ENCODE data around the gene ULK4. TPM values are rescaled to one million over a fixed set of nuclear protein-coding genes. Genes with fewer than 3 reads are reported as not detected.

The ULK4 gene
- total and polyA plus RNA-seq, 2 of the 8 experiments (the other 6 are each of a cell fraction or from before 2014, with no cell fraction given) = 3.0 to 10.8 TPM

DNA sequence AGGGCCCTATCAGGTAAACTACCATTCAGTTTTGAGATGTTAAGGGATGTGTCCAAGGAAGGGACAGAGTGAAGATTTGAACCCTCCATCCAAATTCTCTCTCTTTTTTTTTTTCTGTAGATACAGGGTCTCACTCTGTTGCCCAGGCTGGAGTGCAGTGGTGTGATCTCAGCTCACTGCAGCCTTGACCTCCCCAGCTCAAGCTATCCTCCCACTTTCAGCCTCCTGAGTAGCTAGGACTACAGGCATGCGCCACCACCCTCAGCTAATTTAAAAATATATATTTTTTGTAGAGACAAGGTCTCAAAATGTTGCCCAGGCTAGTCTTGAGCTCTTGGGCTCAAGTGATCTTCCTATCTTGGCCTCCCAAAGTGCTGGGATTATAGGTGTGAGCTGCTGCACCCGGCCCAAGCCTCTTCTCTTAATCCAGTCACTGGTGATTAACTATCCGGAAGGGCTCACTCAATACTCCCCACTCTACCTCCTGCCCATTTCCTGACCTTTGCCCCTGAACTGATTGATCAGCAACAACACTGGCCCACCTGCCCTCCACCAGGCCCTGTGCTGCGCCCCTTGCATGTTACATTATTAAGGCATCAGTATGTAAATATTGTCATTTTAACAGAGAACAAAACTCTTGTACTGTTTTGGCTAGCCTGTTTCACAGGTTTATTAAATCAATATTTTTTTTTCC is 597.9 kb downstream of the ULK4 start (continued):
- TF ChIP-seq, protein P1, sequence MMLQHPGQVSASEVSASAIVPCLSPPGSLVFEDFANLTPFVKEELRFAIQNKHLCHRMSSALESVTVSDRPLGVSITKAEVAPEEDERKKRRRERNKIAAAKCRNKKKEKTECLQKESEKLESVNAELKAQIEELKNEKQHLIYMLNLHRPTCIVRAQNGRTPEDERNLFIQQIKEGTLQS (IDR thresholded peaks at IDR 0.05; ENCODE audit: insufficient read depth, low read depth, low read length) = no peak
- no peak for TF ChIP-seq SP2 (IDR thresholded peaks at IDR 0.05; ENCODE audit: low read length)
- TF ChIP-seq ZNF274 (IDR thresholded peaks at IDR 0.05; ENCODE audit: borderline replicate concordance, extremely low read depth, low read length) = no peak
- TF ChIP-seq, protein P2, sequence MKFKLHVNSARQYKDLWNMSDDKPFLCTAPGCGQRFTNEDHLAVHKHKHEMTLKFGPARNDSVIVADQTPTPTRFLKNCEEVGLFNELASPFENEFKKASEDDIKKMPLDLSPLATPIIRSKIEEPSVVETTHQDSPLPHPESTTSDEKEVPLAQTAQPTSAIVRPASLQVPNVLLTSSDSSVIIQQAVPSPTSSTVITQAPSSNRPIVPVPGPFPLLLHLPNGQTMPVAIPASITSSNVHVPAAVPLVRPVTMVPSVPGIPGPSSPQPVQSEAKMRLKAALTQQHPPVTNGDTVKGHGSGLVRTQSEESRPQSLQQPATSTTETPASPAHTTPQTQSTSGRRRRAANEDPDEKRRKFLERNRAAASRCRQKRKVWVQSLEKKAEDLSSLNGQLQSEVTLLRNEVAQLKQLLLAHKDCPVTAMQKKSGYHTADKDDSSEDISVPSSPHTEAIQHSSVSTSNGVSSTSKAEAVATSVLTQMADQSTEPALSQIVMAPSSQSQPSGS (IDR thresholded peaks at IDR 0.05; ENCODE audit: low read length) = no peak

All from H1 (cell line).